ENCODE data around the gene PON3. TPM values are rescaled to one million over a fixed set of nuclear protein-coding genes. Genes with fewer than 3 reads are reported as not detected.

The PON3 gene
- total and polyA plus RNA-seq, 2 of the 8 experiments (the other 6 are each of a cell fraction or from before 2014, with no cell fraction given), result not detected

- H2AFZ ChIP-seq (ENCODE audit: low read length), result peak overlapping the region; percentile 71; the same call in 1 of the 2 replicates
- POLR2A ChIA-PET (ENCODE audit: partially characterized antibody), result no interaction called here
- DNase-seq (ENCODE audit: low read depth in 1 of 2, low spot score in 2 of 2), result no peak
- H3K18ac ChIP-seq (ENCODE audit: extremely low read depth, low read length), result no peak overlapping the region
- no peak overlapping the region for H3K14ac ChIP-seq (ENCODE audit: insufficient read length)
- no peak overlapping the region for H2BK5ac ChIP-seq (ENCODE audit: low read depth, low read length)
- H3K4me3 ChIP-seq (ENCODE audit: extremely low read depth in 1 of 4, insufficient read depth in 2 of 4, low read depth in 3 of 4, low read length in 4 of 4), result no peak overlapping the region
- no peaks in the 10 kb centered on the region for H3K79me2 ChIP-seq (ENCODE audit: control insufficient read depth in 1 of 2, insufficient read depth in 2 of 2, low read length in 2 of 2)
- no peaks in the 10 kb centered on the region for H4K20me1 ChIP-seq (replicated peaks in 1 of 2; ENCODE audit: control insufficient read depth in 1 of 2, insufficient read depth in 2 of 2, low read length in 2 of 2)
- no peak overlapping the region for H2AK5ac ChIP-seq (ENCODE audit: low read depth, low read length)
- WGBS, 2 experiments (ENCODE audit: extremely low coverage in 1 of 2, insufficient coverage in 1 of 2, insufficient read length in 1 of 2, insufficient replicate concordance in 2 of 2, low coverage in 1 of 2, low lambda C conversion rate in 2 of 2, missing lambda C conversion rate in 1 of 2), result 97% methylated on average over 9 of the region's 9 CpGs; no CpG with 5 or more reads in 1 of the 2 experiments
- no peak overlapping the region for H3K56ac ChIP-seq (replicated peaks; ENCODE audit: insufficient read length, low read depth, low read length)
- no peak for TF ChIP-seq E2F6 (IDR thresholded peaks at IDR 0.05)
- no peak for TF ChIP-seq CHD1 (IDR thresholded peaks at IDR 0.05; ENCODE audit: low read depth, low read length)
- no peaks in the 10 kb centered on the region for H3K9me3 ChIP-seq (ENCODE audit: insufficient read depth in 2 of 2, low read depth in 1 of 2, low read length in 1 of 2)
- H3K4me1 ChIP-seq (replicated peaks in 1 of 4; ENCODE audit: control insufficient read depth in 3 of 4, insufficient read depth in 4 of 4, low read length in 3 of 4), result peaks cover 0 to 7% (median under 1%) of the 10 kb centered on the region in 4 experiments; a peak in 2 of 7 replicates
- H2BK120ac ChIP-seq (replicated peaks; ENCODE audit: low read depth, low read length), result no peak overlapping the region
- H2BK20ac ChIP-seq (ENCODE audit: low read length), result no peak overlapping the region
- no peak overlapping the region for H3K9ac ChIP-seq (replicated peaks in 1 of 4; ENCODE audit: extremely low read depth in 1 of 4, low read depth in 3 of 4, low read length in 3 of 4)
- no peaks in the 10 kb centered on the region for H3K23me2 ChIP-seq (ENCODE audit: low read depth, low read length)
- H2BK15ac ChIP-seq (ENCODE audit: low read length), result no peak overlapping the region
- H3K27ac ChIP-seq (ENCODE audit: low read depth, low read length), result no peak overlapping the region
- no peak overlapping the region for H3K23ac ChIP-seq (ENCODE audit: insufficient read length)
- no peak overlapping the region for H3K4ac ChIP-seq (replicated peaks; ENCODE audit: insufficient read length, low read depth, low read length)
- no peaks in the 10 kb centered on the region for H3K79me1 ChIP-seq (ENCODE audit: low read depth, low read length)
- FAIRE-seq, result no peak
- no peak overlapping the region for H2BK12ac ChIP-seq (ENCODE audit: low read depth, low read length)
- H4K91ac ChIP-seq (replicated peaks; ENCODE audit: insufficient read length, low read length), result no peak overlapping the region
- CTCF ChIA-PET (ENCODE audit: partially characterized antibody), result interaction anchor here (0.8 to 1.1 kb wide), 4 partner anchors 50 to 462 kb away, joined by 3 to 6 read pairs (median 4); no protein-coding TSS in a partner anchor
- no peaks in the 10 kb centered on the region; a peak in 1 of 7 replicates for H3K27me3 ChIP-seq (replicated peaks in 1 of 4; ENCODE audit: control insufficient read depth in 3 of 4, extremely low read depth in 1 of 4, insufficient read depth in 3 of 4, low read length in 3 of 4)
- no peaks in the 10 kb centered on the region for H3K36me3 ChIP-seq (ENCODE audit: control insufficient read depth in 2 of 4, insufficient read depth in 4 of 4, low read length in 3 of 4)
- H4K8ac ChIP-seq (ENCODE audit: extremely low read depth, insufficient read depth, low read length), result no peak overlapping the region
- H3K4me2 ChIP-seq (ENCODE audit: insufficient read depth in 1 of 2, low read depth in 2 of 2, low read length in 2 of 2), result peak overlapping the region in 1 of 2 experiments; percentile 78; a peak in 1 of 4 replicates
- no peak overlapping the region for H4K5ac ChIP-seq (ENCODE audit: insufficient read length, low read depth, low read length)
Measured at GRCh38 chr7:95323410-95324129, 72.6 kb downstream of the PON3 start.
